GM06990 (cell line): Measurements from ENCODE around the gene CEBPB.
"Not testable (repeated sequence)": the region's sequence is repeated elsewhere in the genome, so short reads cannot be mapped to it uniquely, and the experiment has no call there.

Source experiments
- DNase-seq: peaks from one replicate; pipeline ENCODE4 v3.0.0-alpha.2; 2011; ENCODE audit not compliant: insufficient read length; ENCODE audit errors: extremely low read depth
- H3K27me3 ChIP-seq: replicated peaks from 2 replicates; pipeline ENCODE4 v1.6.0; 2011; ENCODE audit warnings: low read length; ENCODE audit not compliant: control insufficient read depth, insufficient read depth
- H3K36me3 ChIP-seq: 2 replicates; pipeline ENCODE4 v1.5.1; 2011; ENCODE audit warnings: low read length; ENCODE audit not compliant: control insufficient read depth, insufficient read depth
- H3K4me3 ChIP-seq: replicated peaks from 2 replicates; pipeline ENCODE4 v1.5.1; 2011; ENCODE audit warnings: low read depth, mild to moderate bottlenecking, control low read depth, low read length
- CTCF ChIP-seq: IDR thresholded peaks from 2 replicates; pipeline ENCODE4 v1.5.1; 2011; ENCODE audit warnings: low read length, control low read depth, mild to moderate bottlenecking, inconsistent platforms; ENCODE audit not compliant: insufficient read depth, poor library complexity, severe bottlenecking

The CEBPB gene

GRCh38 chr20:50152394-50153152, 38.1 kb upstream of the CEBPB start:
- TF ChIP-seq CTCF: no peak
- H3K36me3 ChIP-seq: peaks cover 5% of the 10 kb centered on the region
- peak overlapping the region; percentile 91 for H3K4me3 ChIP-seq
- no peaks in the 10 kb centered on the region for H3K27me3 ChIP-seq
- DNase-seq: no peak

- Histone ChIP-seq H3K36me3 (peaks cover 5% of the 10 kb centered on the region), H3K4me3 (peak overlapping the region; percentile 91), H3K27me3 (no peaks in the 10 kb centered on the region)
- TF ChIP-seq CTCF: no peak
- DNase-seq: no peak
Measured at GRCh38 chr20:50153153-50153499, 37.5 kb upstream of the CEBPB start.

GRCh38 chr20:50153500-50154377, 36.9 kb upstream of the CEBPB start, which contains the start of gene PEDS1:
TSS of gene PEDS1 (minus strand) at chr20:50153723. CDS start at chr20:50153637, 86 bp downstream.
- Histone ChIP-seq H3K27me3 (no peaks in the 10 kb centered on the region), H3K4me3 (peak within 1 kb of the TSS; percentile 91), H3K36me3 (peaks cover 2% of the 10 kb centered on the region)
- no peak for TF ChIP-seq CTCF
- DNase-seq: peak; percentile 93

- not testable (repeated sequence) for H3K4me3 ChIP-seq, DNase-seq, H3K27me3 ChIP-seq, H3K36me3 ChIP-seq
Measured at GRCh38 chr20:50161494-50161893, 29.1 kb upstream of the CEBPB start.

- DNase-seq: no peak
- H3K4me3 ChIP-seq: no peak overlapping the region
- no peak for TF ChIP-seq CTCF
- no peaks in the 10 kb centered on the region for H3K27me3 ChIP-seq
- no peaks in the 10 kb centered on the region for H3K36me3 ChIP-seq
Measured at GRCh38 chr20:50163570-50164317, 26.9 kb upstream of the CEBPB start.
